GM12878 (cell line): ENCODE results near the gene ABCB4. TPM values are rescaled to one million over a fixed set of nuclear protein-coding genes. Genes with fewer than 3 reads are reported as not detected.

Experiments used
- ATAC-seq: fragments of 200-7000 bp; cut with Tn5 transposase; 3 replicates; pipeline ENCODE4 v1.9.1; 2020; ENCODE audit warnings: mild to moderate bottlenecking, moderate library complexity
- BruUV-seq: library from RNA; stranded (reverse); fragments of 400-500 nt; replicated peaks from 2 replicates; lab custom pipeline; 2021; lab: Mats Ljungman, UMichigan
- CTCF ChIA-PET: fragments of 300-600 bp; sonication (Branson Sonifier 250); formaldehyde crosslinking; extraction: SDS; loops from one replicate; lab custom pipeline; 2021; ENCODE audit warnings: inconsistent platforms; lab: Yijun Ruan, JAX
- POLR2A ChIA-PET: fragments of 350-600 bp; formaldehyde crosslinking; extraction: SDS; loops from one replicate; lab custom pipeline; 2021; ENCODE audit warnings: inconsistent platforms; lab: Charles Lee
- RAD21 ChIA-PET: fragments of 300-600 bp; sonication (Branson Sonifier 250); formaldehyde crosslinking; loops from one replicate; lab custom pipeline; 2023; ENCODE audit warnings: antibody characterized with exemption; ENCODE audit not compliant: unreplicated experiment; lab: Charles Lee
- SMC1A ChIA-PET: fragments of 300-600 bp; sonication (Branson Sonifier 250); formaldehyde crosslinking; loops from one replicate; lab custom pipeline; 2023; ENCODE audit not compliant: unreplicated experiment, uncharacterized antibody; lab: Charles Lee
- DNase-seq: peaks from one replicate; pipeline ENCODE4 v3.0.0-alpha.2; 2011; ENCODE audit warnings: low read depth, low spot score
- FAIRE-seq: peaks from 3 replicates; lab custom pipeline; 2011; peaks lifted over from hg19 to GRCh38; lab: Jason Lieb, UNC
- H2AFZ ChIP-seq: 2 replicates; pipeline ENCODE4 v1.6.0; 2011; ENCODE audit warnings: low read depth, low read length, control low read depth; ENCODE audit not compliant: control insufficient read depth
- H3K27ac ChIP-seq: 2 replicates; pipeline ENCODE4 v1.5.1; 2011; ENCODE audit warnings: control low read depth; ENCODE audit not compliant: control insufficient read depth, insufficient read depth
- H3K27me3 ChIP-seq, 2 experiments: replicated peaks in 1 of 2; 2 replicates each; pipeline versions ENCODE4 v1.6.0 to v1.6.1; 2011; ENCODE audit warnings: low read length in 1 of 2; ENCODE audit not compliant: control insufficient read depth in 2 of 2, insufficient read depth in 2 of 2
- H3K36me3 ChIP-seq, 2 experiments: 2 replicates each; pipeline ENCODE4 v1.5.1; 2011; ENCODE audit warnings: low read length in 1 of 2; ENCODE audit not compliant: control insufficient read depth in 2 of 2, insufficient read depth in 2 of 2
- H3K4me1 ChIP-seq: 2 replicates; pipeline ENCODE4 v1.6.1; 2011; ENCODE audit warnings: mild to moderate bottlenecking, low read length, moderate library complexity, mixed read lengths; ENCODE audit not compliant: control insufficient read depth, insufficient read depth
- H3K4me2 ChIP-seq: 2 replicates; pipeline ENCODE4 v1.6.0; 2011; ENCODE audit warnings: control low read depth; ENCODE audit not compliant: control insufficient read depth, insufficient read depth
- H3K4me3 ChIP-seq: fragments of 200-600 bp; sonication (generic); 2 replicates; pipeline ENCODE4 v1.5.1; 2016
- H3K79me2 ChIP-seq: 2 replicates; pipeline ENCODE4 v1.6.0; 2011; ENCODE audit warnings: low read length; ENCODE audit not compliant: control insufficient read depth, insufficient read depth
- H3K9ac ChIP-seq: 2 replicates; pipeline ENCODE4 v1.8.0; 2011; ENCODE audit warnings: low read length, control low read depth, mixed read lengths; ENCODE audit not compliant: control insufficient read depth, insufficient read depth
- H3K9me3 ChIP-seq: replicated peaks from 3 replicates; pipeline ENCODE4 v1.5.1; 2011; ENCODE audit warnings: mild to moderate bottlenecking, low read length; ENCODE audit not compliant: control insufficient read depth, insufficient read depth
- H4K20me1 ChIP-seq: 2 replicates; pipeline ENCODE4 v1.6.0; 2011; ENCODE audit not compliant: control insufficient read depth, insufficient read depth
- BCL3 ChIP-seq: IDR thresholded peaks from 2 replicates; pipeline ENCODE4 v1.6.1; 2011; ENCODE audit warnings: borderline replicate concordance, low read depth, mild to moderate bottlenecking, moderate library complexity, low read length; ENCODE audit not compliant: insufficient read depth, poor library complexity, severe bottlenecking
- CREB1 ChIP-seq: IDR thresholded peaks from 2 replicates; pipeline ENCODE4 v1.6.1; 2012; ENCODE audit warnings: low read depth, mild to moderate bottlenecking, inconsistent platforms
- NFXL1 ChIP-seq: fragments of 450-650 bp; IDR thresholded peaks from 2 replicates; pipeline ENCODE4 v1.6.1; 2017; ENCODE audit warnings: antibody characterized with exemption, mild to moderate bottlenecking, borderline replicate concordance
- WGBS: methylation state at CpG from one replicate; pipeline ENCODE4 v1.1.6; 2016; ENCODE audit warnings: low lambda C conversion rate; ENCODE audit not compliant: insufficient replicate concordance, insufficient coverage; ENCODE audit errors: missing lambda C conversion rate; 5-methylcytosine and 5-hydroxymethylcytosine counted together
- in situ Hi-C: fragments of 300-500 bp; cut with MboI; formaldehyde crosslinking; loops from 9 replicates; pipeline ENCODE4 v1.14.3; 2018; ENCODE audit warnings: mixed read lengths
- intact Hi-C: fragments of 100-400 bp; cut with micrococcal nuclease; formaldehyde crosslinking; loops from one replicate; pipeline ENCODE4 v1.14.2; 2022; ENCODE audit not compliant: unreplicated experiment
- polyA plus RNA-seq, 11 experiments: library from polyadenylated mRNA; depleted of rRNA in 4 of 11; unstranded in 6 of 11; stranded (reverse) in 5 of 11; fragments of >200 nt; fragmentation: Nextera tagmentation in 4 of 11; fragmentation: Illumina TruSeq in 1 of 11; extraction: Ambion mirVana in 4 of 11; extraction: Trizol in 1 of 11; gene quantifications; 1 replicate in 1 of 11; 2 replicates in 10 of 11; pipeline versions ENCODE4 v1.2.1 to v1.2.3, GENCODE V29; 2011 to 2016; ENCODE audit warnings: inconsistent platforms in 2 of 11, missing spikeins in 2 of 11, low read depth in 1 of 11
- total RNA-seq, 4 experiments: library from RNA; depleted of rRNA in 3 of 4; stranded (reverse); fragments of >200 nt in 3 of 4; fragmentation: Illumina TruSeq in 1 of 4; extraction: Trizol in 1 of 4; gene quantifications; 2 replicates each; pipeline versions ENCODE4 v1.2.1 to v1.2.3, GENCODE V29; 2013 to 2021
- TF ChIP-seq, protein P1 (sequence below): fragments of 450-650 bp; formaldehyde crosslinking; IDR thresholded peaks from 2 replicates; pipeline ENCODE4 v1.4.0; 2022; ENCODE audit warnings: mild to moderate bottlenecking, moderate library complexity

Gene ABCB4
- total and polyA plus RNA-seq, 10 of the 15 experiments (the other 5 are each of a cell fraction or from before 2014, with no cell fraction given) = 1.9 to 8.3 (median 4.4) TPM

DNA sequence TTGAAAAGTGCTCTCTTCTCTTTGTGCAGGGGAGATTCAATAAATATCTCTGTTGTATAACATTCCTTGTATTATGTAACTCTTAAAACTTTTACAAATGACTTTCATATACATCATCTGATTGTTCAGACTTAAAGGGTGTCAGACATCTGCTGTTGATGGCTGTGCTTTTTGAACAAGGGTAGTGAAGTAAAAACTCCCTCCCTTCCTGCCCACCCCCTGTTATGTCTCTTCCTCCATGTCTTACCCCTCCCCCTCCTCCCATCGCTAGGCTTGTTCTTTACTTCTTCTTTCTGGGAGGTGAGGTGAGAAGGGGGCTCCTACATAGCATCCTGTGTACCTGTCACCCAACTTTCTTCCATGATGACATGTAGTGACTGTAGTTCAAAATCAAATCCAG lies 23.4 kb upstream of the ABCB4 start:
- Histone ChIP-seq H3K36me3 (no peaks in the 10 kb centered on the region), H3K27ac (no peak overlapping the region), H2AFZ (no peak overlapping the region), H4K20me1 (no peaks in the 10 kb centered on the region), H3K4me1 (no peaks in the 10 kb centered on the region), H3K27me3 (no peaks in the 10 kb centered on the region), H3K9ac (no peak overlapping the region), H3K4me2 (no peak overlapping the region), H3K9me3 (no peaks in the 10 kb centered on the region), H3K4me3 (no peak overlapping the region), H3K79me2 (no peaks in the 10 kb centered on the region)
- TF ChIP-seq CREB1 = no peak
- TF ChIP-seq NFXL1 = no peak
- TF ChIP-seq BCL3 = no peak
- TF ChIP-seq, protein P1, sequence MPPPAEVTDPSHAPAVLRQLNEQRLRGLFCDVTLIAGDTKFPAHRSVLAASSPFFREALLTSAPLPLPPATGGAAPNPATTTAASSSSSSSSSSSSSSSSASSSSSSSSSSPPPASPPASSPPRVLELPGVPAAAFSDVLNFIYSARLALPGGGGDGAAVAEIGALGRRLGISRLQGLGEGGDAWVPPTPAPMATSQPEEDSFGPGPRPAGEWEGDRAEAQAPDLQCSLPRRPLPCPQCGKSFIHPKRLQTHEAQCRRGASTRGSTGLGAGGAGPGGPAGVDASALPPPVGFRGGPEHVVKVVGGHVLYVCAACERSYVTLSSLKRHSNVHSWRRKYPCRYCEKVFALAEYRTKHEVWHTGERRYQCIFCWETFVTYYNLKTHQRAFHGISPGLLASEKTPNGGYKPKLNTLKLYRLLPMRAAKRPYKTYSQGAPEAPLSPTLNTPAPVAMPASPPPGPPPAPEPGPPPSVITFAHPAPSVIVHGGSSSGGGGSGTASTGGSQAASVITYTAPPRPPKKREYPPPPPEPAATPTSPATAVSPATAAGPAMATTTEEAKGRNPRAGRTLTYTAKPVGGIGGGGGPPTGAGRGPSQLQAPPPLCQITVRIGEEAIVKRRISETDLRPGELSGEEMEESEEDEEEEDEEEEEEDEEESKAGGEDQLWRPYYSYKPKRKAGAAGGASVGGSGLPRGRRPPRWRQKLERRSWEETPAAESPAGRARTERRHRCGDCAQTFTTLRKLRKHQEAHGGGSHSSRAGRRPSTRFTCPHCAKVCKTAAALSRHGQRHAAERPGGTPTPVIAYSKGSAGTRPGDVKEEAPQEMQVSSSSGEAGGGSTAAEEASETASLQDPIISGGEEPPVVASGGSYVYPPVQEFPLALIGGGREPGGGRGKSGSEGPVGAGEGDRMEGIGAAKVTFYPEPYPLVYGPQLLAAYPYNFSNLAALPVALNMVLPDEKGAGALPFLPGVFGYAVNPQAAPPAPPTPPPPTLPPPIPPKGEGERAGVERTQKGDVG = no peak
- intact Hi-C loops = no loop called here
- DNase-seq (no peak), FAIRE-seq (peak; percentile 81), ATAC-seq (peak; percentile 51)
- 0% methylated on average over 1 of the region's 1 CpG for WGBS
- SMC1A ChIA-PET = no interaction called here
- POLR2A ChIA-PET = no interaction called here
- RAD21 ChIA-PET = no interaction called here
- CTCF ChIA-PET = no interaction called here
- no TSS peak for BruUV-seq
- in situ Hi-C loops = no loop called here
